ENCODE data around the gene ZNF470.
A peak's percentile ranks its signal among the peaks of the same experiment; 100 is the strongest.

The ZNF470 gene

GRCh38 chr19:56594783-56595547, 27.7 kb downstream of the ZNF470 start, which contains the start of gene ZNF71 (continued):
- TF ChIP-seq ZNF121 (tag by site-specific recombination; IDR thresholded peaks at IDR 0.05) (no peak), ZNF76 (tag by site-specific recombination; IDR thresholded peaks at IDR 0.05; ENCODE audit: borderline replicate concordance, low read depth) (peak; percentile 84), ZNF416 (tag by site-specific recombination; IDR thresholded peaks at IDR 0.05) (0 out of 2 replicates have a peak, but pooled peaks have one; percentile 2), ZNF843 (tag by site-specific recombination; IDR thresholded peaks at IDR 0.05) (no peak), ZNF112 (tag by site-specific recombination; IDR thresholded peaks at IDR 0.05) (no peak), MYNN (tag by site-specific recombination; IDR thresholded peaks at IDR 0.05; ENCODE audit: borderline replicate concordance) (no peak), SALL2 (tag by site-specific recombination; IDR thresholded peaks at IDR 0.05; ENCODE audit: borderline replicate concordance) (no peak), ZNF155 (tag by site-specific recombination; IDR thresholded peaks at IDR 0.05) (peak; percentile 27; the same call in 1 of the 2 replicates), ZNF792 (tag by site-specific recombination; IDR thresholded peaks at IDR 0.05) (0 out of 2 replicates have a peak, but pooled peaks have one; percentile 45), ZSCAN23 (tag by site-specific recombination; IDR thresholded peaks at IDR 0.05) (no peak), ZBTB1 (tag by site-specific recombination; IDR thresholded peaks at IDR 0.05) (no peak), ZBTB20 (tag by site-specific recombination; IDR thresholded peaks at IDR 0.05) (peak; percentile 65; the same call in 1 of the 2 replicates), ZNF621 (tag by site-specific recombination; IDR thresholded peaks at IDR 0.05) (no peak), ZNF157 (tag by site-specific recombination; IDR thresholded peaks at IDR 0.05) (no peak), ZIC2 (tag by site-specific recombination; IDR thresholded peaks at IDR 0.05) (no peak), ZNF580 (tag by site-specific recombination; IDR thresholded peaks at IDR 0.05) (0 out of 2 replicates have a peak, but pooled peaks have one; percentile 57), ZNF530 (tag by site-specific recombination; IDR thresholded peaks at IDR 0.05; ENCODE audit: low read depth) (peak; percentile 85), ZNF362 (tag by site-specific recombination; IDR thresholded peaks at IDR 0.05) (peak; percentile 92), ZNF629 (tag by site-specific recombination; IDR thresholded peaks at IDR 0.05) (no peak; the same call in 1 of the 2 replicates), ZBTB49 (tag by site-specific recombination; IDR thresholded peaks at IDR 0.05; ENCODE audit: low read depth) (no peak), ZNF529 (tag by site-specific recombination; IDR thresholded peaks at IDR 0.05; ENCODE audit: insufficient replicate concordance) (no peak), BCL6B (tag by site-specific recombination; IDR thresholded peaks at IDR 0.05) (no peak), ZFP37 (tag by site-specific recombination; IDR thresholded peaks at IDR 0.05) (no peak), ZNF221 (tag by site-specific recombination; IDR thresholded peaks at IDR 0.05; ENCODE audit: borderline replicate concordance) (no peak), ZSCAN16 (tag by site-specific recombination; IDR thresholded peaks at IDR 0.05) (peak; percentile 14; the same call in 1 of the 2 replicates), PRDM1 (tag by site-specific recombination; IDR thresholded peaks at IDR 0.05) (0 out of 2 replicates have a peak, but pooled peaks have one; percentile 50), ZBTB17 (tag by site-specific recombination; IDR thresholded peaks at IDR 0.05) (peak; percentile 93), ZNF202 (tag by site-specific recombination; IDR thresholded peaks at IDR 0.05; ENCODE audit: borderline replicate concordance) (peak; percentile 77)
- TF ChIP-seq, protein P1, sequence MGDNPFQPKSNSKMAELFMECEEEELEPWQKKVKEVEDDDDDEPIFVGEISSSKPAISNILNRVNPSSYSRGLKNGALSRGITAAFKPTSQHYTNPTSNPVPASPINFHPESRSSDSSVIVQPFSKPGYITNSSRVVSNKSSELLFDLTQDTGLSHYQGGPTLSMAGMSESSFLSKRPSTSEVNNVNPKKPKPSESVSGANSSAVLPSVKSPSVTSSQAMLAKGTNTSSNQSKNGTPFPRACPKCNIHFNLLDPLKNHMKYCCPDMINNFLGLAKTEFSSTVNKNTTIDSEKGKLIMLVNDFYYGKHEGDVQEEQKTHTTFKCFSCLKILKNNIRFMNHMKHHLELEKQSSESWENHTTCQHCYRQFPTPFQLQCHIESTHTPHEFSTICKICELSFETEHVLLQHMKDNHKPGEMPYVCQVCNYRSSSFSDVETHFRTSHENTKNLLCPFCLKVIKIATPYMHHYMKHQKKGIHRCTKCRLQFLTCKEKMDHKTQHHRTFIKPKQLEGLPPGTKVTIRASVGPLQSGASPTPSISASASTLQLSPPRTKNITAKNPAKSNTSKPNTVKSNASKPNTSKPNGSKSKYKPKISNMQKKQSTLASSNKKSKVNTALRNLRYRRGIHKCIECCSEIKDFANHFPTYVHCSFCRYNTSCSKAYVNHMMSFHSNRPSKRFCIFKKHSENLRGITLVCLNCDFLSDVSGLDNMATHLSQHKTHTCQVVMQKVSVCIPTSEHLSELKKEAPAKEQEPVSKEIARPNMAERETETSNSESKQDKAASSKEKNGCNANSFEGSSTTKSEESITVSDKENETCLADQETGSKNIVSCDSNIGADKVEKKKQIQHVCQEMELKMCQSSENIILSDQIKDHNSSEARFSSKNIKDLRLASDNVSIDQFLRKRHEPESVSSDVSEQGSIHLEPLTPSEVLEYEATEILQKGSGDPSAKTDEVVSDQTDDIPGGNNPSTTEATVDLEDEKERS (tag by site-specific recombination; IDR thresholded peaks at IDR 0.05), result no peak
- TF ChIP-seq, protein P2, sequence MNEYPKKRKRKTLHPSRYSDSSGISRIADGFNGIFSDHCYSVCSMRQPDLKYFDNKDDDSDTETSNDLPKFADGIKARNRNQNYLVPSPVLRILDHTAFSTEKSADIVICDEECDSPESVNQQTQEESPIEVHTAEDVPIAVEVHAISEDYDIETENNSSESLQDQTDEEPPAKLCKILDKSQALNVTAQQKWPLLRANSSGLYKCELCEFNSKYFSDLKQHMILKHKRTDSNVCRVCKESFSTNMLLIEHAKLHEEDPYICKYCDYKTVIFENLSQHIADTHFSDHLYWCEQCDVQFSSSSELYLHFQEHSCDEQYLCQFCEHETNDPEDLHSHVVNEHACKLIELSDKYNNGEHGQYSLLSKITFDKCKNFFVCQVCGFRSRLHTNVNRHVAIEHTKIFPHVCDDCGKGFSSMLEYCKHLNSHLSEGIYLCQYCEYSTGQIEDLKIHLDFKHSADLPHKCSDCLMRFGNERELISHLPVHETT (tag by site-specific recombination; IDR thresholded peaks at IDR 0.05), result no peak

All from HEK293 (cell line).